ENCODE data around the gene PACSIN2.

The PACSIN2 gene

DNA sequence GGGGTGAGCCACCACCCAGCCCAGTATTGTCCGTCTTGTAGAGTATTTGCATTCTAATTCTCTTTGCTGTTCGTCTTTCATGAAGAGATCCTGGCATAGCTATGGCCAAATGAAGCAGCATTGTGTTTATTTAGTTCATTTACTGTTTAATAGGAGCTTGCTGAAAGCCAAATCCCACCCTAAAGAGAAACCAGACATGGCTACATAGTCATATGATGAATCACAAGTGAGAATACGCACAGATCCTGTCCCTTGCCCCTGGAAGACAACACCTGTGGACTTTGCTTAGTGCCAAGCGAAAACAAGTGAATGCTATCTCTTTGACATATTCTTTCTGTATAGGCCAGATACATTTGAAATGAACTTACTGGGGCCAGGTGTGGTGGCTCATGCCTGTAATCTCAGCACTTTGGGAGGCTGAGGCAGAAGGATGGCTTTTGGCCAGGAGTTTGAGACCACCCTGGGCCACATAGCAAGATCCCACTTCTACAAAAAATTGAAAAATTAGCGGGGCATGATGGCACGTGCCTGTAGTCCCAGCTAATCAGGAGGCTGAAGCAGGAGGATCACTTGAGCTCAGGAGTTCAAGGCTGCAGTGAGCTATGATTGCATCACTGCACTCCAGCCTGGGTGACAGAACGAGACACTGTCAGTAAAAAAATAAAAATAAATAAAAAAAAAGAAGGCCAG is 152.8 kb downstream of the PACSIN2 start:
- no peak for DNase-seq (ENCODE audit: low read depth in 3 of 3)

DNA sequence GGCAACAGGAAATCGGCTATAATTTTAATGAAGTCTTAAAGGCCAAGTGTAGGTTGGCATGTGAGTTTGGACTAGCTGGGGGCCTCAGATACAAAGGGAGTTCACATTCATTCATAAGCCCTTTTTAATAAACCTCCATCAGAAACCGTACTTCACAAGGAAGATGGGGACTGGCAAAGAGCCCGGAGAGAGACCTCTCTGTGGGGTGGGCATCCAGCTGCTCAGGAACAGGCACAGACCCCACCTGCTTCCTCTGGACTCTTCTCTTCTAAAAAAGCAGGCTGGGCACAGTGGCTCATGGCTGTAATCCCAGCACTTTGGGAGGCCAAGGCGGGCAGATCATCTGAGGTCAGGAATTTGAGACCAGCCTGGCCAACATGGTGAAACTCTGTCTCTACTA is 154.0 kb downstream of the PACSIN2 start:
- DNase-seq (ENCODE audit: low read depth in 3 of 3), result no peak

DNA sequence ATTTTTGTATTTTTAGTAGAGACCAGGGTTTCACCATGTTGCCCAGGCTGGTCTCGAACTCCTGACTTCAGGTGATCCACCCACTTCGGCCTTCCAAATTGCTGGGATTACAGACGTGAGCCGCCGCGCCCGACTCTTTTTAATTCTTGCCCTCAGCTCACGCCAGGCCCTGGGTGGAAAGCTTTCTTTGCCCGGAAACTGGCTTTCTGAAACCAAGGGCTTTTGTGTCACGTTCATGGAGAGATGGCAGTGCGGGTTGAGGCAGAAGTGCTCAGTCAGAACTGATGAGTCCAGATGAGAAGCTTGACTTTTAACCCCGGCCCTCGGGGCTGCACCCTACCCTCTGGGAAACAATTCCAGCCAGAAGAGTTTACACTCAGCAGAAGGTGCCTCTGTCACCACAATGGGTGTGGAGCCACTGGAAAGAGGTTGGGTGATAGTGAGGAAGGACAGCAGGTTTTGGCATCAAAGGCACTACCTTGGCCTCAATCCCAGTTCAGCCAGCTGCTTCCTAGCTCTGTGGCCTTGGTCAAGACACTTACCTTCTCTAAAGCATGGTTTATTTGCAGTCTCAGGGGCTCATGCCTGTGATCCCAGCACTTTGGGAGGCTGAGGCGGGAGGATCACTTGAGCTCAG is 157.0 kb downstream of the PACSIN2 start:
- no peak for DNase-seq (ENCODE audit: low read depth in 3 of 3)

DNA sequence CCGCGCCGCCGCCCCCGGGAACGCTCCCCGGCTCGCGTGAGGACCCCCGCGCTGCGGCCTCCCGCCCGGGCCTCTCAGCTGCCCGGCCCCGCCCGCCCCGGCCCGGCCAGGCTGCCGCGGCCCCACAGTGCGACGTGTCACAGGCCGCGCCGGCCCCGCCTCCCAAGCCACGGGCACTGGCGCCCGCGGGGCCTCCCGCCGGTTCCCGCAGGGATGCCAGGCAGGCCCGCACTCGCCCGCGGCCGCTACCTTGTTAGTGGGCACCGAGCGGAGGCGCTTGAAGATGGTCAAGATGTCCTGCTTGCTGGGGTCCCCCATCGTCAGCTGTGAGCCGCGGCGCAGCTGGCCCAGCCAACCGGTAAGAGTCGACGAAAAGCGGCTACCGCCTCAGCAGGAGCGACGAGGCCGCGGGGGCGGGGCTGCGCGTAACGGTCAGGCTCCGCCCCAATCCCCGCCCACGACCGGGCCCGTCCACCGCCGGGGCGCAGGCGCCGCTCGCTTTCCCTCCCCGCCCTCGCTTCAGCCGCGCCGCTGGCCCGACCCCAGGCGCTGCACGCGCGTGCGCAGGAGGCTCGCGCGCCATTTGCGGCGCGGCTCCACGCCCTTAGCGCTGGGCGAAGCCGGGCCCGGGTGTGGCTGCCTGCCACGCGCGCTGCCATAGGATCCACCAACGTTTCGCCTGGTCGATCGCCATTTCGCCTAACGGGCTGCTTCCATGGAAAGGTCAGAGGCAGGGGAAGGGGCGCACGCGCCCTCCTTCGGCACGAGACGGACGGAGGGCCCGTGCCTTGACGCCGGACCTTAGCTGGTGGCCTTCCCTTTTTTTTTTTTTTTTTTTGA is 157.9 kb downstream of the PACSIN2 start, which contains the start of gene ARFGAP3:
TSS of gene ARFGAP3 (minus strand) at position 409 of the 840 bp plus-strand sequence. CDS start at position 318, 91 bp downstream.
- peak; percentile 86 to 90 (median 90) for DNase-seq (ENCODE audit: low read depth in 3 of 3)

DNA sequence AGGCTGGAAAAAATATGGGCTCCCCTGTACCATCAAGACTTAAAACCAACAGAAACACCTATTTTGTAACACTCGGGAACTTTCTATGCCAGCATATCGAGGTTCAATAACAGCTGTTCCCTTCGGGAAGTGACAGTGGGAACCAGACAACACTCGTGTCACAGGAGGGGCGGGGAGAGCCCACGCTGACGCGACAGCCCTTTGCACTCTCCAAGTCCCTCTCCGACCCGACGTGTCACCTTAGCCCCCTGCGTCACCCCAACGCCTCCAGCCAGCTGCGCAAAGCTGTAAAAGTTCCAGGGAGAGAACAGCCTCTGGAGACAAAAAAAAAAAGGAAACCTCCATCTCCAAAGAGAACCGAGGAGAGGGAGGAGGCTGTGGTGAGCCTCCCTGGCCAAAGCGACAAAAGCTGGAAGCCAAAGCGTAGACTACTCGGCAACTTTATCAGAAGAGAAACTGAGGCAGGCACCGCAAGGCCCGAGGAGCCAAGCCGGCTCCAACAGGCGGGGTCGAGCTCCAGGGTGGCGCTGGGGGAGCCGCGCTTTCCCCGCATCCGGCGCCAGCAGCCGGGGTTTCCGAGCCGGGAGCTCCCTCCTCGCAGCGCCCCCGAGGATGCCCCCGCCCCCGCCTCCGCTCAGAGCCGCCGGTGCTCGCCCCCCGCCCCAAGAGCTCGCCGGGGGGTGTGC is 158.6 kb downstream of the PACSIN2 start:
- peak in 2 of 3 experiments; percentile 25 to 45 for DNase-seq (ENCODE audit: low read depth in 3 of 3)

DNA sequence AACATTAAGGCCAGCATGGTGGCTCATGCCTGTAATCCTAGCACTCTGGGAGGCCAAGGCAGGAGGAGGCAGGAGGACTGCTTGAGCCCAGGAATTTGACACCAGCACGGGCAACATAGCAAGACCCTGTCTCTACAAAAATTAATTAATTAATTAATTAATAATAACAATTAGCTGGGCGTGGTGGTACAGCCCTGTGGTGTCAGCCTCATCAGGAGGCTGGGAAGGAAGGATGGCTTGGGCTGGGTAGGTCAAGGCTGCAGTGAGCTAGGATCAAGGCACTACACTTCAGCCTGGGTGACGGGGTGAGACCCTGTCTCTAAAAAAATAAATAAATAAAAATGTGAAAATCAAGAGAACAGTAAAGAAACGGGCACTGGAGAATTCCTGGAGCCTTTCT is 159.2 kb downstream of the PACSIN2 start:
- no peak for DNase-seq (ENCODE audit: low read depth in 3 of 3)

DNA sequence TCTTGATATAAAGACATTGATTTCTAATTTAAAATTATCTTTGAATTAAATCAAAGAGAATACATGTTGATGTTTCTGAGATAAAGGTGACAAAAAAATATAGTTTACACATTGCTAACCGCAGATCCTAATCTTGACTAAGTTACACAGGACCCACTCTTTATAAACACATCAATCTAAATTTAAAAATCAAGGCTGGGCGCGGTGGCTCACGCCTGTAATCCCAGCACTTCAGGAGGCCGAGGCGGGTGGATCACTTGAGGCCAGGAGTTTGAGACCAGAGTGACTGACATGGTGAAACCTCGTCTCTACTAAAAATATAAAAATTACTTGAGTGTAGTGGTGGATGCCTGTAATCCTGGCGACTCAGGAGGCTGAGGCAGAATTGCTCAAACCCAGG is 159.7 kb downstream of the PACSIN2 start:
- DNase-seq (ENCODE audit: low read depth in 3 of 3), result no peak

DNA sequence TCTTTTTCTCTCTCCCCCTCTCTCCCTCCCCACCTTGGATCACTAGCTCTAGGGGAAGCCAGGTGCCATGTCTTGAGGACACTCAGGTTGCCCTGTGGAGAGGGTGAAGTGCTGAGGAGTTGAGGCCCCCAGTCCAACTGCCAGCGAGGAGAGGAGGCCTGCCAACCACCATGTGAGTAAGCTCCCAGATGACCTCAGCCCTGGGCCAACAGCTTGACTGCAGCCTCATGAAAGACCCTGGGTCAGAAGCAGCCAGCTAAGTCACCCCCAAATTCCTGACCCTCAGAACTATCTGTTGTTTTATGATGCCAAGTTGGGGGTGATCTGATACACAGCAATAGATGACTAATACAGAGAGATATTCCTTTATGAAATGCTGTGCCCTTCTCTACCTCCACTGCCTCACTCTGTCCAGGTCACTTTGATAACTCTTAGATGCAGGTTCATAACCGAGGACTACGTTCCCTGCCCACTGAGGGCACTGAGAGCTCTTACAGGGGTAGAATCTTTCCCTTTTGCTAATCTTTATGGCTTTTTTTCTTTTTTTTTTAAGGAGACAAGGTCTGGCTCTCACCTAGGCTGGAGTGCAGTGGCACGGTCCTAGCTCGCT is 165.9 kb downstream of the PACSIN2 start:
- DNase-seq (ENCODE audit: low read depth in 3 of 3), result no peak

DNA sequence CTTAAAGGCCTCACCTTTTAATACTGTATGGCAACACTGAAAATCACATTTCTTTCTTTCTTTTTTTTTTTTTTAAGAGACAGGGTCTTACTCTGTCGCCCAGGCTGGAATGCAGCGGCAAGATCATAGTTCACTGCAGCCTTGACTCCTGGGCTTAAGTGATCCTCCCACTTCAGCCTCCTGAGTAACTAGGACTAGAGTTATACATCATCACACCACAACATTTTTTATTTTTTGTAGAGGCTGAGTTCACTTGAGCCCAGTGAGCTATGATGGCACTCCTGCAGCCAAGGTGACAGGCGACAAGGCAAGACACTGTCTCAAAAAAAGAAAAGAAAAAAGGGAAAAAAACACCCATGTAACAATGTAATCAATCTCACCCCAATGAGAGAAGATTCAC is 167.8 kb downstream of the PACSIN2 start:
- DNase-seq (ENCODE audit: low read depth in 3 of 3), result no peak

DNA sequence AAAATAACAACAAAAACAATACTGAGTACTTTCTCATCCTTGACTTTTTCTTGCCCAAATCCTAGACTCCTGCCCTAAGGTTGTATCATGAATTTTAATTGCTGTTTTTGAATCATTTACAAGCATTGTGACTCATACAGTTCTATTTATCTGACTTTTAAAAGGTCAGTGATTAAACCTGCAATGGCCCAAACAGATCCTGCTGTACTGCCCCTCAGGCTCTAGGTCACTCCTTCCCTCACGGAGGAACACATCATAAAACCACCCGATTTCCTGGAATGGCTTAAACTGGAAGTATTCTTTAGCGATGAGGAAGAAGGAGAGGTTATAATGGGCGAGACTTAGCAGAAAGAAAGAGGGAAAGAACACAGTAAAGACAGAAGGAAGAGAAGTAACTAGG is 170.2 kb downstream of the PACSIN2 start:
- DNase-seq (ENCODE audit: low read depth in 3 of 3), result no peak

DNA sequence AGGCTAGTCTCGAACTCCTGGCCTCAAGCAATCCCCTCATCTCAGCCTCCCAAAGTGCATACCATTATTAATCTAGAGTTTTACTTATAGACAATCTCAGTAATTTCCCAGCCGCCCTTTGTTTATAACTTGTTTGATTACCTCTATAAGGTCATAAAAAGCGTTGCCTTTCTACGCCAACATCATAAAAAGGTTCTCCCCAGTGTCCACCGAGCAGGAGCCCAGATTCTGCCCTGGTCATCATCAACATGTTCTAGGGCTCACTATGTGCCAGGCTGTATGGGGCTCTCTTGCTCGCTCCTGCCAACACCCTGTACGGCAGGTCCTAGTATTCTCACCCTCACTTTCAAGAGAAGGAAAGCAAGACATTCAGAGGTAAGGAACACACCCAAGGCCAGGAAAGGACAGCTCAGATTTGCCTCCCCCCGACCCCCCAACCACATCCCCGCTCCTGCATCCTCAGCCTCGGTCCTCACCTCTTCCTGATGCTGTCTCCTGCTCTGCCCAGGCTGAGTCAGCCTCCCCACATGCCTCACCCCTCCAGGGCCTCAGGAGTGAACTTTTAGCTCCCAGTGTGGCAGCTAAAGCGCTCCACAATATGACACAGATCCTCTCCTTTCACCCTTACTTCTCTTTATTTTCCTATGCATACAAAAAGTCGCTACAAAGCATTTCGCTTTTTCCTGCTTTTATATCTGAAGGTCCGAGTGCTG is 172.1 kb downstream of the PACSIN2 start:
- no peak for DNase-seq (ENCODE audit: low read depth in 3 of 3)

DNA sequence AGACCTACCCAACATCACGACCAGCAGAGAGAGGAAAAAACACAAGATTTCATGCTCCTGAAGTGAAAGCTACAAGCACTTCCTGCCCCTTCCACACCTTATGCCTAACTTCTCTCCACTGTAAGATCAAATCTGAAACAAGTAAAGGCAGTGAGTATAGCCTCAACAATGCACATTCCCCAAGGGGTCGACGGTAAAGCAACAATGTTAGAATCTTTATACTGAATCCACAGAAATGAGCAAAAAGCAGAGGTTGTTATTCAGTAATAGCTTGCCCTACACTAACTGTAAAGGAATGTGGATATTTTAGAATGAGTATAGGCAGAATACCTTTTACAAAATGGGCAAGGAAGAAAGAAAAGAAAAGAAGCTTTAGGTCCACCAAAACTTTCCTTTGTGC is 173.5 kb downstream of the PACSIN2 start:
- DNase-seq (ENCODE audit: low read depth in 3 of 3), result no peak

DNA sequence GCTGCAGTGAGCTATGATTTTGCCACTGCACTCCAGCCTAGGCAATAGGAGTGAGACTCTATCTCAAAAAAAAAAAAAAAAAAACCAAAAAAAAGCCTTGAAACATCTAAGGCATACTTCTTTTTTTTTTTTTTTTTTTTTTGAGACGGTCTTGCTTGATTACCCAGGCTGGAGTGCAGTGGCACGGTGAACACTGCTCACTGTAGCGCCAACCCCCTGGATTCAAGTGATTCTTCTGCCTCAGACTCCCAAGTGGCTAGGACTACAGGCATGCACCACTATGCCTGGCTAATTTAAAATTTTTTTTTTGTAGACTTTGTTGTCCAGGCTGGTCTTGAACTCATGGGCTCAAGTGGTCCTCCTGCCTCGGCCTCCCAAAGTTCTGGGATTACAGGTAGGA is 177.4 kb downstream of the PACSIN2 start:
- no peak for DNase-seq (ENCODE audit: low read depth in 3 of 3)

DNA sequence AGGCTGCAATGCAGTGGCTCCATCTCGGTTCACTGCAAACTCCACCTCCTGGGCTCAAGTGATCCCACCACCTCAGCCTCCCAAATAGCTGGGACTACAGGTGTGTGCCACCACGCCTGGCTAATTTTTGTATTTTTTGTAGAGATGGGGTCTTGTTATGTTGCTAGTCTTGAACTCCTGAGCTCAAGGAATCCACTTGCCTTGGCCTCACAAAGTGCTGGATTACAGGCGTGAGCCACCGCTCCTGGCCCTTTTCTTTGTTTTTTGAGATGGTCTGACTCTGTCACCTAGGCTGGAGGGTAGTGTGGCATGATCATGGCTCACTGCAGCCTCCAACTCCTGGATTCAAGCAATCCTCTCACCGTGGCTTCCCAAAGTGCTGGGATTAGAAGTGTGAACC is 178.9 kb downstream of the PACSIN2 start:
- DNase-seq (ENCODE audit: low read depth in 3 of 3), result no peak

DNA sequence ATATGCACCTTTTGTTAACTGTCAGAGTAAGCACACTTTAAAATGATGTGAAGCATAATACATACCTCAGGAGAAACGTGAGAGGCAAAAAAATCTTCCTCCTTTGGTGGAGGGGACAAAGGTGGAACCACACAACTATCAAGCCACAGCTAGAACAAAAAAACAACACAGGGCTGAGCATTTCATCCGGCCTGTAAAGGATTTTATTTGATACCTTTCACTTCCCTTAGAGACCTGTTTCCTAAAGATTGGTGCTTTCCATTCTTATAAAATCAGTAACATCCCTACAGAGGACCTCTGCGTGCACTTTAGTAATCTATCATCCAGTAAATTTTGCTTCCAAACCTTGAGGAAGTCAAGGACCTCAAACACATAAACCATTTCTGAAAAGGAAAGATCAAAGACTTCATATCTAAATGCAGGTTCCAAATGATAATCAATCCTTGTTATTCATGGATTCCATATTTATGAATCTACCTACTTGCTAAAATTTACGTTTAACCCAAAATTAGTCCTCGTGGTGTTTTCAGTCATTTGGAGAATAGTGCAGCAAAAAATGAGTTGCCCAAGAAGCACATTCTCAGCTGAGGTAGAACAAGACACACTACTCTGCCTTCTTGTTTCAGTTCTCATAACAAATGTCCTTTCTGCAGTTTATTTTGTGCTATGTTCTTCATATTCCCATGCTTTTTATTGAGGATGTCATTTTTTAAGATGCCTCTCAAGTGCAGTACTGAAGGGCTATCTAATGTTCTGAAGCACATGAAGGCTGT is 180.6 kb downstream of the PACSIN2 start:
- DNase-seq (ENCODE audit: low read depth in 3 of 3), result no peak

DNA sequence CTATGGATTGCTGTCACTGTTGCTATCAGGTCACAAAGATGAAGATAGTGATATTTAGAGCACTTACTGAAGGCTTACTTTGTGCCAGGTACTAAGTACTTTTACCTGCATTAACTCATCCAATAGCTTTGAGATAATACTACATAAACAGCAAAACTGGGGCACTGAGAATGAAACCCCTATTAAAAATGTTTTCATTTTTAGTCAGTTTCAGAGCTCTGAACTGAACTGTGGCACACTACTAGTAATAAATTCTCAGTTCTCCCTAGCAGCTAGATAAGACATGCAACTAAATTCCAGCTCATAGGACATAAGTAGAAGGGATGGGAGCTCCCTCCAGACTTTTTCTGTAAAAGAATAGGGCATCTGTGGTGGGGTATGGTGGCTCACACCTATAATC is 181.8 kb downstream of the PACSIN2 start:
- DNase-seq (ENCODE audit: low read depth in 3 of 3), result no peak

DNA sequence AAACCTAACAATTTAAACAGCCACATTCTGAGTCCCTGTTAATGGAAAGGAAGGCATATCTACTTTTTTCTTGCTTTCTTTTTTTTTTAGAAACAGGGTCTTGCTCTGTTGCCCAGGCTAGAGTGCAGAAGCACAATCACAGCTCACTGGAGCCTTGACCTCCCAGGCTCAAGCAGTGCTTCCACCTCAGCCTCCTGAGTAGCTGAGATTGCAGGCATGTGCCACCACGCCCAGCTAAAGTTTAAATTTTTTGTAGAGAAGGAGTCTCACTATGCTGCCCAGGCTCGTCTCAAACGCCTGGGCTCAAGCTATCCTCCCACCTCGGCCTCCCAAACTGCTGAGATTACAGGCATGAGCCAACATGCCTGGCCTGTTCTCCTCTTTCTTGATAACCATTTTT is 183.2 kb downstream of the PACSIN2 start:
- no peak for DNase-seq (ENCODE audit: low read depth in 3 of 3)

DNA sequence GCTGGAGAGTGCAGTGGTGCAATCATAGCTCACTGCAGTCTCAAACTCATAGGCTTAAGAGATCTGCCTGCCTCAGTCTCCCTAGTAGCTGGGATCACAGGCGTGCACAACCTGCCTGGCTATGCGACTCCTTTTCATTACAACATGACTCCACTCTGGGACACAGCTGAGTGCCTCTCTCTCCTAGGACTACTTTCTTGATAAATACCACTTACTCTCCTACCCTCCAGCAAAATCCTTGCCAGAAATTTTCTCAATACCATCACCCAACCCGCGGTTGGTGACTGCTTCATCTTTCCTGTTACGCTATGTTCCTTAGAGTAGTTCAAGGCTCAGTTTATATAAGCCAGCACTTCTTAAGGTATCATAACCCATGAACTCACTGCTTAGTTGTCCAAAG is 184.8 kb downstream of the PACSIN2 start:
- no peak for DNase-seq (ENCODE audit: low read depth in 3 of 3)

DNA sequence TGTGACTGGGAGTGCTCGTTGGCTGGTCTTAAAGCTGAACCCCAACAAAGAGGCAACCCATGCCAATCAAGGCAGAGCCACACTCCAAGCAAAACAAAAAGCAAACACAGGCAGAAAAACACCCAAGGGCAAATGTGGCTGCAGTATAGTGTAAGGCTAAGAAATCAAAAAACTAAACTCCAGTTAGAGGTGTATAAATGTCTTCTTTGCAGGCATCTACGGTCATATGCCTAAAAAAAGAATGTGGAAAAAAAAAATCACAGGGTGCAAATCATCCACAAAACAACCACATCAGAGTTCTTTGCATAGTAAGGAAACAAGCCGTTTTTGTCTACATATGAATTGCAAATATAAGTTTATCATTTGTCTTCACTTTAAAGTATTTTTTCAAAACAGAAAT is 185.6 kb downstream of the PACSIN2 start:
- DNase-seq (ENCODE audit: low read depth in 3 of 3), result no peak

DNA sequence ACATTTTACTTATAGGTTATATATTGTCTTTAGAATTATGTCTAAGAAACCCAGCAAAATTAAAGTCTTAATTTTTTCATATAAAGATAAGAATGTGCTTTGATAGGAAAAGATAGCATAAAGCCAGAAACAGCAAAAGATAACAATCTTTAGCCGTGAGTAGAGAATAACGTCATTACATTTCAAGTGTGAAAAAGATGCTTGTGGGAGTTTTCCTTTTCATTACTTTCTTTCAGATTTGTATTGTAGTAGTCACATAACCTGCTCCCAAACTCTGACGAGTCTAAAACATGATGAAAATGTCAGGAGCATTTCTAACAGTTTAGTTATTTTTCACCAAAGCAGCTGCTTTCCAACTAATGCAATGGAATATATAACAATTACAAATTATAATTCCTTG is 189.2 kb downstream of the PACSIN2 start:
- no peak for DNase-seq (ENCODE audit: low read depth in 3 of 3)
